ENCODE data around the gene OSBPL2. TPM values are rescaled to one million over a fixed set of nuclear protein-coding genes. Genes with fewer than 3 reads are reported as not detected.

Gene OSBPL2
- total and polyA plus RNA-seq, 12 donors, result 12.6 to 55.7 (median 39.8) TPM

GRCh38 chr20:62336775-62337557 is 98.6 kb downstream of the OSBPL2 start:
- ATAC-seq (no peak), DNase-seq (peak in 1 of 2 donors; percentile 9)
- TF ChIP-seq, protein P1, sequence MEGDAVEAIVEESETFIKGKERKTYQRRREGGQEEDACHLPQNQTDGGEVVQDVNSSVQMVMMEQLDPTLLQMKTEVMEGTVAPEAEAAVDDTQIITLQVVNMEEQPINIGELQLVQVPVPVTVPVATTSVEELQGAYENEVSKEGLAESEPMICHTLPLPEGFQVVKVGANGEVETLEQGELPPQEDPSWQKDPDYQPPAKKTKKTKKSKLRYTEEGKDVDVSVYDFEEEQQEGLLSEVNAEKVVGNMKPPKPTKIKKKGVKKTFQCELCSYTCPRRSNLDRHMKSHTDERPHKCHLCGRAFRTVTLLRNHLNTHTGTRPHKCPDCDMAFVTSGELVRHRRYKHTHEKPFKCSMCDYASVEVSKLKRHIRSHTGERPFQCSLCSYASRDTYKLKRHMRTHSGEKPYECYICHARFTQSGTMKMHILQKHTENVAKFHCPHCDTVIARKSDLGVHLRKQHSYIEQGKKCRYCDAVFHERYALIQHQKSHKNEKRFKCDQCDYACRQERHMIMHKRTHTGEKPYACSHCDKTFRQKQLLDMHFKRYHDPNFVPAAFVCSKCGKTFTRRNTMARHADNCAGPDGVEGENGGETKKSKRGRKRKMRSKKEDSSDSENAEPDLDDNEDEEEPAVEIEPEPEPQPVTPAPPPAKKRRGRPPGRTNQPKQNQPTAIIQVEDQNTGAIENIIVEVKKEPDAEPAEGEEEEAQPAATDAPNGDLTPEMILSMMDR (IDR thresholded peaks at IDR 0.05), result no peak
- no peak overlapping the region for H3K27ac ChIP-seq
- no peaks in the 10 kb centered on the region for H3K27me3 ChIP-seq
- peaks cover 6 to 99% (median 68%) of the 10 kb centered on the region in 9 donors for H3K36me3 ChIP-seq
- H3K4me3 ChIP-seq, result no peak overlapping the region
- intact Hi-C loops (cut with DNase I), result no loop called here
- peaks cover 0 to 5% (median 0%) of the 10 kb centered on the region in 11 donors for H3K9me3 ChIP-seq
- 94 to 96% methylated on average over 53 of the region's 53 CpGs for WGBS, 2 donors
- H3K4me1 ChIP-seq, result no peaks in the 10 kb centered on the region

DNA sequence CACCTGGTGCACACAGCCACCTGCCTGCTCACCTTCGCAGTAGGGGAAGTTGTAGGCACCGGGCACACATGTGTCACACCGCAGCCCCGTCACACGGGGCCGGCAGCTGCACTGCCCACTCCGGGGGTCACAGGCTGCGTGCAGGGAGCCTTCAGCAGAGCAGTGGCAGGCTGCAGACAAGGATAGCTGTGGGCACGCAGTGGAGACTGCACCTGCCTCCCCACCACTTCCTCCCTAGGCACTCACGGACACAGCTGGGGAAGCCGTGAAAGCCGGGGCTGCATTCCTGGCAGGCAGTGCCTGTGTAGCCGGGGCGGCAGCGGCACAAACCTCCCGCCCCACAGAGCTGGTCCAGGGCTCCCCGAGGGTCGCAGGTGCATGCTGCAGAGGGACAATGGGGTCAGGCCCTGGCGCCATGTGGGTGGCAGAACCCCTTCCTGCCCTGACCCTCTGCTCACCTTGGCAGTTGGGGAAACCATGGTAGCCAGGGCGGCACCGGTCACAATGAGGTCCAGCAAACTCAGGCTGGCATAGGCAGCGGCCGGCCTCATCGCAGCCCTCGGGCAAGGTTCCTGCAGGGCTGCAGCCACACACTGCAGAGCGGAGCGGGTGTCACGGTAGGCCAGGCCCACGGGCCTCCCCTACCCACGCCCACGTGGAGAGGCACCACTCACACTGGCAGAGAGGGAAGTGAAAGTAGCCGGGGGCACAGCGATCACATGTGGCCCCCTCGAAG is 99.4 kb downstream of the OSBPL2 start:
- Histone ChIP-seq H3K27me3 (no peaks in the 10 kb centered on the region), H3K27ac (no peak overlapping the region), H3K9me3 (peaks cover 0 to 5% (median 0%) of the 10 kb centered on the region in 11 donors), H3K4me1 (no peaks in the 10 kb centered on the region), H3K4me3 (no peak overlapping the region), H3K36me3 (peaks cover 6 to 99% (median 64%) of the 10 kb centered on the region in 9 donors)
- peak in 2 of 8 donors; percentile 4 to 11 for ATAC-seq
- no peak for DNase-seq
- 90% methylated on average over 34 of the region's 34 CpGs for WGBS, 2 donors
- TF ChIP-seq, protein P1 (IDR thresholded peaks at IDR 0.05), result no peak
- intact Hi-C loops (cut with DNase I), result no loop called here

GRCh38 chr20:62338294-62338620 is 99.9 kb downstream of the OSBPL2 start:
- no peak for DNase-seq

DNA sequence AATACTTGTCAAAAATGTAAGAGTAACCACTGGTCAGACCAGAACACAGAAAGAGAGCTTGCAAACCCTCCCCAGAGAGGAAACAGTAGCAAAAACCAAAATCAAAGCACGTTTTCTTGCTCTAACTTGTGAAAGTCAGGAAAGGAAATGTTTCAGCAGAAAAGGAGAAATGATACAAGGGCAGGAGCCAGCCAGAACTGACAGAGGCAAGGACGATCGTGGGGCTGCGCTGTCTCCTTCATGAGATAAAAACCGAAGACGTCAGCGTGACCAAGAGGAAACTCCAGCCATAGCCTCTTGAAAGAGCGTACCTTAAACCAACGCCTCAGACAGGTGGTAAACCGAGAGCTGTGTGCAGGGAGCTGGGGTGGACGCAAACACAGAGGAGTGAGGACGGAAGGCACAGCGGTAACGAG is 101.3 kb downstream of the OSBPL2 start:
- peaks cover 0 to 99% (median 54%) of the 10 kb centered on the region in 9 donors for H3K36me3 ChIP-seq
- H3K4me1 ChIP-seq, result no peaks in the 10 kb centered on the region
- DNase-seq (no peak), ATAC-seq (no peak)
- TF ChIP-seq, protein P1 (IDR thresholded peaks at IDR 0.05), result no peak
- peaks cover 0 to 5% (median 0%) of the 10 kb centered on the region in 11 donors for H3K9me3 ChIP-seq
- no peaks in the 10 kb centered on the region for H3K27me3 ChIP-seq
- H3K4me3 ChIP-seq, result no peak overlapping the region
- H3K27ac ChIP-seq, result no peak overlapping the region
- WGBS, 2 donors, result 71 to 79% methylated on average over 14 of the region's 14 CpGs
- intact Hi-C loops (cut with DNase I), result loop anchor here in 1 of 10 donors (5.0 kb wide), 1 partner anchor 32 kb away; no protein-coding TSS in a partner anchor

More at GRCh38 chr20:62338294-62338620, 99.9 kb downstream of the OSBPL2 start:
- peaks cover 0 to 5% (median 0%) of the 10 kb centered on the region in 11 donors for H3K9me3 ChIP-seq
- H3K27ac ChIP-seq, result no peak overlapping the region
- peaks cover 4 to 99% (median 59%) of the 10 kb centered on the region in 9 donors for H3K36me3 ChIP-seq
- WGBS, 2 donors, result 97% methylated on average over 15 to 16 of the region's 16 CpGs
- TF ChIP-seq, protein P1 (IDR thresholded peaks at IDR 0.05), result no peak
- no peak overlapping the region for H3K4me3 ChIP-seq
- no peaks in the 10 kb centered on the region for H3K27me3 ChIP-seq
- H3K4me1 ChIP-seq, result no peaks in the 10 kb centered on the region
- ATAC-seq, result no peak
- intact Hi-C loops (cut with DNase I), result no loop called here
